Activated naive CD8-positive, alpha-beta T cell (primary cell): ENCODE results near the gene HLA-DRA.
"Not testable (repeated sequence)": the region's sequence is repeated elsewhere in the genome, so short reads cannot be mapped to it uniquely, and the experiment has no call there.

Source experiments
- H3K27ac Mint-ChIP-seq: one replicate; pipeline ENCODE4 v1.8.0; 2021; ENCODE audit warnings: mixed read lengths
- H3K27me3 Mint-ChIP-seq: one replicate; pipeline ENCODE4 v1.8.0; 2021; ENCODE audit warnings: mixed read lengths
- H3K36me3 Mint-ChIP-seq: one replicate; pipeline ENCODE4 v1.8.0; 2021; ENCODE audit warnings: mixed read lengths
- H3K4me1 Mint-ChIP-seq: one replicate; pipeline ENCODE4 v1.8.0; 2021; ENCODE audit warnings: low read depth, mixed read lengths
- H3K4me3 Mint-ChIP-seq: one replicate; pipeline ENCODE4 v1.8.0; 2021; ENCODE audit warnings: mild to moderate bottlenecking, mixed read lengths
- H3K9me3 Mint-ChIP-seq: one replicate; pipeline ENCODE4 v1.8.0; 2021; ENCODE audit warnings: low read depth, mixed read lengths

HLA-DRA gene

GRCh38 chr6:32445321-32445854, 5.7 kb downstream of the HLA-DRA start:
- H3K27ac Mint-ChIP-seq: no peak overlapping the region
- H3K4me3 Mint-ChIP-seq: no peak overlapping the region
- H3K27me3 Mint-ChIP-seq: peaks cover 18% of the 10 kb centered on the region
- no peaks in the 10 kb centered on the region for H3K36me3 Mint-ChIP-seq
- peaks cover 3% of the 10 kb centered on the region for H3K4me1 Mint-ChIP-seq
- H3K9me3 Mint-ChIP-seq: no peaks in the 10 kb centered on the region

- H3K36me3 Mint-ChIP-seq: peaks cover 2% of the 10 kb centered on the region
Measured at GRCh38 chr6:32447932-32448331, 8.2 kb downstream of the HLA-DRA start.

GRCh38 chr6:32449088-32449736, 9.5 kb downstream of the HLA-DRA start:
- H3K27ac Mint-ChIP-seq: no peak overlapping the region
- H3K4me3 Mint-ChIP-seq: no peak overlapping the region
- H3K9me3 Mint-ChIP-seq: no peaks in the 10 kb centered on the region
- H3K36me3 Mint-ChIP-seq: peaks cover 2% of the 10 kb centered on the region
- peaks cover 32% of the 10 kb centered on the region for H3K27me3 Mint-ChIP-seq
- no peaks in the 10 kb centered on the region for H3K4me1 Mint-ChIP-seq

More at GRCh38 chr6:32447932-32448331, 8.2 kb downstream of the HLA-DRA start:
- Mint-ChIP-seq H3K27ac (no peak overlapping the region), H3K4me3 (no peak overlapping the region), H3K4me1 (no peaks in the 10 kb centered on the region), H3K9me3 (no peaks in the 10 kb centered on the region), H3K27me3 (peaks cover 33% of the 10 kb centered on the region)

GRCh38 chr6:32457054-32457453, 17.4 kb downstream of the HLA-DRA start:
- peaks cover 39% of the 10 kb centered on the region for H3K27me3 Mint-ChIP-seq

GRCh38 chr6:32459781-32460424, 20.2 kb downstream of the HLA-DRA start:
- H3K27me3 Mint-ChIP-seq: peaks cover 39% of the 10 kb centered on the region
- H3K36me3 Mint-ChIP-seq: no peaks in the 10 kb centered on the region
- H3K4me3 Mint-ChIP-seq: peak overlapping the region; percentile 59
- no peak overlapping the region for H3K27ac Mint-ChIP-seq
- peaks cover 8% of the 10 kb centered on the region for H3K4me1 Mint-ChIP-seq
- peaks cover 1% of the 10 kb centered on the region for H3K9me3 Mint-ChIP-seq

More at GRCh38 chr6:32457054-32457453, 17.4 kb downstream of the HLA-DRA start:
- peaks cover 5% of the 10 kb centered on the region for H3K4me1 Mint-ChIP-seq
- no peak overlapping the region for H3K4me3 Mint-ChIP-seq
- H3K9me3 Mint-ChIP-seq: no peaks in the 10 kb centered on the region
- H3K36me3 Mint-ChIP-seq: peaks cover 2% of the 10 kb centered on the region
- H3K27ac Mint-ChIP-seq: no peak overlapping the region

- Mint-ChIP-seq H3K4me1 (peaks cover 8% of the 10 kb centered on the region), H3K4me3 (peak overlapping the region; percentile 52), H3K36me3 (no peaks in the 10 kb centered on the region), H3K27me3 (peaks cover 44% of the 10 kb centered on the region), H3K27ac (no peak overlapping the region), H3K9me3 (peaks cover 7% of the 10 kb centered on the region)
Measured at GRCh38 chr6:32460528-32460927, 20.8 kb downstream of the HLA-DRA start.

GRCh38 chr6:32461493-32461892, 21.8 kb downstream of the HLA-DRA start:
- peaks cover 12% of the 10 kb centered on the region for H3K9me3 Mint-ChIP-seq
- no peak overlapping the region for H3K4me3 Mint-ChIP-seq
- peaks cover 8% of the 10 kb centered on the region for H3K4me1 Mint-ChIP-seq
- peaks cover 38% of the 10 kb centered on the region for H3K27me3 Mint-ChIP-seq
- no peak overlapping the region for H3K27ac Mint-ChIP-seq
- H3K36me3 Mint-ChIP-seq: peaks cover 3% of the 10 kb centered on the region

- peaks cover 8% of the 10 kb centered on the region for H3K4me1 Mint-ChIP-seq
- H3K27me3 Mint-ChIP-seq: peaks cover 40% of the 10 kb centered on the region
- peaks cover 16% of the 10 kb centered on the region for H3K9me3 Mint-ChIP-seq
- H3K4me3 Mint-ChIP-seq: no peak overlapping the region
- peaks cover 7% of the 10 kb centered on the region for H3K36me3 Mint-ChIP-seq
- no peak overlapping the region for H3K27ac Mint-ChIP-seq
Measured at GRCh38 chr6:32462609-32463008, 22.9 kb downstream of the HLA-DRA start.

GRCh38 chr6:32467743-32468503, 28.2 kb downstream of the HLA-DRA start:
- H3K4me3 Mint-ChIP-seq, H3K36me3 Mint-ChIP-seq, H3K4me1 Mint-ChIP-seq, H3K27ac Mint-ChIP-seq: not testable (repeated sequence)
- Mint-ChIP-seq H3K9me3 (peaks cover 16% of the 10 kb centered on the region), H3K27me3 (peaks cover 19% of the 10 kb centered on the region)

GRCh38 chr6:32472781-32473375, 33.2 kb downstream of the HLA-DRA start:
- peaks cover 15% of the 10 kb centered on the region for H3K27me3 Mint-ChIP-seq
- no peaks in the 10 kb centered on the region for H3K9me3 Mint-ChIP-seq
- no peaks in the 10 kb centered on the region for H3K36me3 Mint-ChIP-seq
- H3K27ac Mint-ChIP-seq: no peak overlapping the region
- peaks cover 3% of the 10 kb centered on the region for H3K4me1 Mint-ChIP-seq
- H3K4me3 Mint-ChIP-seq: no peak overlapping the region

- not testable (repeated sequence) for H3K4me1 Mint-ChIP-seq, H3K4me3 Mint-ChIP-seq, H3K36me3 Mint-ChIP-seq, H3K9me3 Mint-ChIP-seq, H3K27ac Mint-ChIP-seq
- H3K27me3 Mint-ChIP-seq: peaks cover 15% of the 10 kb centered on the region
Measured at GRCh38 chr6:32473376-32474348, 34.0 kb downstream of the HLA-DRA start.

- H3K4me1 Mint-ChIP-seq: peaks cover 3% of the 10 kb centered on the region
- H3K4me3 Mint-ChIP-seq: no peak overlapping the region
- no peaks in the 10 kb centered on the region for H3K36me3 Mint-ChIP-seq
- H3K9me3 Mint-ChIP-seq: no peaks in the 10 kb centered on the region
- peaks cover 15% of the 10 kb centered on the region for H3K27me3 Mint-ChIP-seq
- no peak overlapping the region for H3K27ac Mint-ChIP-seq
Measured at GRCh38 chr6:32475392-32476206, 35.9 kb downstream of the HLA-DRA start.

GRCh38 chr6:32483968-32484613, 44.4 kb downstream of the HLA-DRA start:
- H3K27me3 Mint-ChIP-seq: peaks cover 3% of the 10 kb centered on the region
- H3K27ac Mint-ChIP-seq: no peak overlapping the region
- H3K36me3 Mint-ChIP-seq: no peaks in the 10 kb centered on the region
- H3K4me3 Mint-ChIP-seq: no peak overlapping the region
- no peaks in the 10 kb centered on the region for H3K4me1 Mint-ChIP-seq
- no peaks in the 10 kb centered on the region for H3K9me3 Mint-ChIP-seq
